HS-27A (cell line): ENCODE results near the gene GEMIN4.
A peak's percentile ranks its signal among the peaks of the same experiment; 100 is the strongest.
"Not testable (repeated sequence)": the region's sequence is repeated elsewhere in the genome, so short reads cannot be mapped to it uniquely, and the experiment has no call there.

Experiments
- DNase-seq: peaks from one replicate; pipeline ENCODE4 v3.0.0-alpha.2; 2012; ENCODE audit warnings: low read depth, missing footprints

Gene GEMIN4

GRCh38 chr17:752002-752619 is at the start of gene GEMIN4:
Gene GEMIN4, minus strand, starts transcription at chr17:752264. Its CDS starts 122 bp downstream, at chr17:752142.
- DNase-seq, result peak; percentile 40

GRCh38 chr17:801660-802059 is 49.6 kb upstream of the GEMIN4 start:
- no peak for DNase-seq

- DNase-seq, result no peak
Observed at GRCh38 chr17:800446-801242, 48.6 kb upstream of the GEMIN4 start.

DNA sequence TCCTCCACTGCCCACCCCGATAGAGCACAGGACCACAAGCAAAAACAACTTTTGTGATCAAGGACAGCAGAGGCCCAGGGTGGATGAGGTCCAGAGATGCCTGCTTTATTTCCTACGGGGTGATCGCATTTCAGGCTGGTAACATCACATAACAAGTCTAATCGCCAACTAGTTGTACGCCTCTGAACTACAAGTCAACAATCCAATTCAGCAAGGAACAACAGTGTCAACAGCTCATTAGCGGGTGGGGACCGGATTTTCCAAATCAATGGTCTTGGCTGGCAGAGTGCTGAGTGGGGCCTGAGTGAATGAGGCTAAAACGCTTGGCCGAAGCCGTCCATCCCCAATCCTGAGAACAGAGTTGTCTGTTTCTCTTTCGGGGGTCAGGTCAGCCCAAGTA is 47.2 kb upstream of the GEMIN4 start:
- no peak for DNase-seq

GRCh38 chr17:798246-798645 is 46.2 kb upstream of the GEMIN4 start:
- no peak for DNase-seq

- DNase-seq, result no peak
Observed at GRCh38 chr17:797236-797840, 45.3 kb upstream of the GEMIN4 start.

DNA sequence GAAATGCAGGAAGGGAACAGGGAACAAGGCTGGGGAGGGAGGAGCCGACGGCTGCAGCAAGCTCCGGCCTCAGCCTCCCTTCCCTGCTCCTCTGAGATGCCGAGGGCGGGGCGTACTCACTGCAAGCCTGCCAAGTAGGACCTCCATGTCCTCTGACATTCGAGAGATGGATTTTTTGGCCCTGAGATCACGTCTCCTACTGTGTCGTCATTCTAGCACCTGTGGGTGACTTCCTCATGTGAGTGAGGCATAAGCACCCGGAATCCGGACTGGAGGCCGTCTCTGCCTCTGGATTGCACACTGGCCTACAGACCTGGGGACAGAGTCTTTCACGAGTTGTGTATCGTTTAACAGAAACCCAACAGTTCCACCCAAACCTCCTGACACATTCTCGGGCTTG is 44.5 kb upstream of the GEMIN4 start:
- no peak for DNase-seq

DNA sequence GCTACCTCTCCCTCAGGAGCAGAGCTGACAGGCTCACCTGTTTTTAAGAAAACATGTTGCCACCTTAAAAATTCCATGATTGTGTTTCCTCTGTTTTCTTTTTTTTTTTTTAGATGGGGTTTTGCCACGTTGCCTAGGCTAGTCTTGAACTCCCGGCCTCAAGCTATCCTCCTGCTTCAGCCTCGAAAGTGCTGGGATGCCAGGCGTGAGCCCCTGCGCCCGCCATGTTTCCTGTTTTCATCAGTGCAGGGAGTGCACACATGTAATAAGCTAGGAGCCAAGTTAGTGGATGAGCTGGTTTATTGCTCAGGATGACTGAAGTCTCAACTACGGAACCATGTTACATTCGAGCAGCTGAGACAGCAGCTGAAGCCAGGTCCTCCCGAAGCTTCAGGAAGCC is 43.7 kb upstream of the GEMIN4 start:
- no peak for DNase-seq

- DNase-seq, result no peak
Observed at GRCh38 chr17:795276-795675, 43.2 kb upstream of the GEMIN4 start.

DNA sequence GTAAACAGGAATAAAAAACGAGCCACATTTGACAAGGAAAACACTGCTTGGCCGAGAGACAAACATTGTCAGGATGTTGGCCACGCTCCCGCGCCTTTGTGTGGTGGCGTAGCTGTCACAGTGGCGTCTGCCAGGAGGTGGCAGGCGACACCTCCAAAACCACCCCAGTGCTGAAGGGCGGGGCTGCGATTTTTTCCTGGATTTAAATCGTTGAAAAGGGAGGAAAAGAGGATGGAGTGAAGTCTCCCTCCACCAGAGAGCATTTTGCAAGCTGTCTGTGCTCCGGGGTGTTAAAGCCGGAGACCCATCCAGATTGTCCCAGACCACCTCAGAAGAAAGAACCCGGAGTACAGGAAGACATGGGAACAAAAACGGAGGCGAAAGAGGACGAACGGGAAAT is 42.8 kb upstream of the GEMIN4 start:
- no peak for DNase-seq

GRCh38 chr17:792277-792676 is 40.2 kb upstream of the GEMIN4 start:
- no peak for DNase-seq

DNA sequence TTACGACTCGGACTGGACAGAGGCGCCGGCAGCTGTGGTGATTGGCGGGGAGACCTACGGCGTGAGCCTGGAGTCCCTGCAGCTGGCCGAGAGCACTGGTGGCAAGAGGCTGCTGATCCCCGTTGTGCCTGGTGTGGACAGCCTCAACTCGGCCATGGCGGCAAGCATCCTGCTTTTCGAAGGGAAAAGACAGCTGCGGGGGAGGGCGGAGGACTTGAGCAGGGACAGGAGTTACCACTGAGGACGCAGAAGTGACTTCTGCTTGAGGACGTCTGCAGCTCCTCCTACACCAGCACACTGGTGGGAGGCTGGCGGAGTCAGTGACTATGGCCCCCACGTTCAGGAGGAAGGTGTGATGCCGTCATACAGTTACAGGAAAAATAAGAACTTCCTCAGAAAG is 39.8 kb upstream of the GEMIN4 start:
- DNase-seq, result no peak

GRCh38 chr17:790874-791247 is 38.8 kb upstream of the GEMIN4 start:
- not testable (repeated sequence) for DNase-seq

DNA sequence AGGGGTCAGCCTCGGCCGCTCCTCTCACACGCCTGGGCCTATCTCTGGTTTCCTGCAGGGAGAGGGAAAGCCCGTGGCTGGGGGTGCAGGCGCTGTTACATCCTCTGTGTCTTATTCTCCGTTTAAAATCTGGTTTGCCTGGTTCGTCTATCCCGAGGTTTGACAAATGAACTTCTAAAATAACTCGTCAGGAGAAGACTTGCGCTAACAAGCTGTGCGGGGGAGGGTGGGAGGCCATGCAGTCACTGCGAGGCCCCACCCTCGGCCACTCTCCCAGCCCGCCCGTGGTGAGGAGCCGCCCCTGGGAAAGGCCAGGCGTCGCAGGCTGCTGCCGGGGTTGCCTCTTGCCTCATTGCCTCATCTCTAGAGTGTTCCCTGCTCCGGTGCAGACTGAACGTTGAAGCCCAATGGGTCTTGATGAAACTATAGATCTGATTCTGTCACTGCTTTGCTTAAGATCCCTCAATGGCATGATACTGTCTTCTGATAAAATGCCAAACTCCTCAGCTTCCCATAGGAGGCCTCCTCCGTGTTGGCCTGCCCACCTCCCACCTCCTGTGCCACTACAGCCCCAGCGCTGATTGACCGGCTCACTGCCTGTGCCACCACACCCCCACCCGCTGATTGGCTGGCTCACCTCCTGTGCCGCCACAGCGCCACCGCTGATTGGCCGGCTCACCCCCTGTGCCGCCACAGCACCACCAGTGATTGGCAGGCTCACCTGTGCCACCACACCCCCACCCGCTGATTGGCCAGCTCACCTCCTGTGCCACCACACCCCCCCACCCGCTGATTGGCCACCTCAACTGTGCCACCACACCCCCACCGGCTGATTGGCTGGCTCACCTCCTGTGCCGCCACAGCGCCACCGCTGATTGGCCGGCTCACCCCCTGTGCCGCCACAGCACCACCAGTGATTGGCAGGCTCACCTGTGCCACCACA is 38.1 kb upstream of the GEMIN4 start:
- not testable (repeated sequence) for DNase-seq

DNA sequence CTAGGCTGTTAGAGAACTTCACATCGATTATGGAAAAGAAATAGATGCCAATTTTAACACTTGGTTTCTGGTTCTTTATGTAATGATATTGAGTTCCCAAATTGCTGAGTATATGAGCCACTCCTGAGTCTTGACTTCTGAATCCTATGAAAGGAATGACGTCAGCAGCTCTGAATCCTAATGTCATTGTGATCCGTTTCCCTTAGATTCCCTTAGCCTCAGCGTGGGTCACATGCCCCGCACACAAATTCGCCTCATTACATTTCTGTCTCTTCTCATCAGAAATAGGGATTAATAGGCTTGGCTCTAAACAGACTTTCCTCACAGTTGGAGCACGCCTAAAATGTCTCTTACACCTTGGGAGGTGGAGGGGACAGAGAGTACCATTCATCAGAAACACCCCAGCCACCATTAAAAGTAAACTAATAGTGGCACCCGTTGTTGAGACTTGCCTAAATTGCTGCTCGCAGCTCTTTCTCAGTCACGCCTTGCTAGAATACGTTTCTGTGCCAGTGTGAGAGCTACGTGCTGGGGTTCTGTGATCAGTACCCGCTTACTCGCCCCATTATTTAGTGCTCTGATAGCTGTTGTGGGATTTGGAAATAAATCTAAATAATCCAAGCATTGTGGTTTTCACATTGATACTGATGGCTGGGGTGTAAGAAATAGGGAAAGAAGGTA is 37.2 kb upstream of the GEMIN4 start:
- DNase-seq, result no peak

DNA sequence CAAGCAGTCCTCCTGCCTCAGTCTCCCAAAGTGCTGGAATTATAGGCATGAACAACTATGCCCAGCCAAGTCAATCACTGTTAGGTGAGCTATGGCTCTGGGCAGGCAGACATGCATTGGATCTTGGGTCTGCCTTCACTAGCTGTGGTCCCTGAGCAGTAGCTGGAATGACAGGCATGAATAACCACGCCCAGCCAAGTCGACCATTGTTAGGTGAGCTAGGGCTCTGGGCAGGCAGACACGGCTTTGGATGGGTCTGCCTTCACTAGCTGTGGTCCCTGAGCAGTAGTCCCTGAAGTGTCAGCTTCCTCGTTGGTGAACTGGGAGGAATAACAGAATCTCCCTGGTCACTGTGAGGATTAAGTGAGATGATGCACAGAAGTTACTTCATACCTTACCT is 36.5 kb upstream of the GEMIN4 start:
- DNase-seq, result no peak

DNA sequence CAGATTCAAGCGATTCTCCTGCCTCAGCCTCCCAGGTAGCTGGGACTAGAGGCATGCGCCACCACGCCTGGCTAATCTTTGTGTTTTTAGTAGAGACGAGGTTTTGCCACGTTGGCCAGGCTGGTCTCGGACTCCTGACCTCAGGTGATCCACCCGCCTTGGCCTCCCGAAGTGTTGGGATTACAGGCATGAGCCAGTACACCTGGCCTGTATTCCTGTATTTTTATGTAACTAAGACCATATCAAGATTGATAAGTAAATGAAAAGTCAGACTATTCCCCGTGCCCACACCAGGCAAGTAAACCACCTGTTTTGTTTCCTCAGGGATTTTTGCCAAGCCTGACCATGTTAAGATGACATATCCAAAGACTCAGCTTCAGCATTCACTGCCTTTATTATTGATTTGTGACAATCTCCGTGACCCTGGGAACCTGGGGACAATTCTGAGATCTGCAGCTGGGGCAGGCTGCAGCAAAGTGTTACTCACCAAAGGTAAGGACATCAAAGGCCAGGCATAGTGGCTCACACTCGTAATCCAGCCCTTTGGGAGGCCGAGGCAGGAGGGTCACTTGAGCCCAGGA is 35.7 kb upstream of the GEMIN4 start:
- DNase-seq, result no peak

- not testable (repeated sequence) for DNase-seq
Observed at GRCh38 chr17:785901-786300, 33.8 kb upstream of the GEMIN4 start.

DNA sequence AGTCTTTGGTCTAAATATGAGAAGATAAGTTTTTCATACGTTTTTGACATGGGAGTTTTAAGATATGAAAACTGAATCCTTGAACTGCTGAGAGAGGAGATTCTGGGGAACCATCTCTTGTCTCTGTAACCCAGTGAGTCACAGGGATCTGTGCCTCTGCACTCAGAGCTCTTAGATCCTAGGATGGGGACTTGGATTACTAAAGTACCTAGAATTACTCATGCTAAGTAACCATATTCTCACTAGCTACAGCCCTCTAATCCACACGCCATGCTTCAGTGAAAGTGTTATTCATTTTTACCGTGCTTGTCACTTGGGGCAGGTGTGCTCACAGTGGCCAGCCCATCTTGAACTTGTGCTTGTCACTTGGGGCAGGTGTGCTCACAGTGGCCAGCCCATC is 32.1 kb upstream of the GEMIN4 start:
- DNase-seq, result no peak

GRCh38 chr17:781805-782731 is 30.0 kb upstream of the GEMIN4 start, which contains the start of the genes GLOD4 and MRM3:
Gene GLOD4, minus strand, starts transcription at chr17:782280. Its CDS starts 25 bp downstream, at chr17:782255.
Gene MRM3, plus strand, starts transcription at chr17:782353. Its CDS starts 26 bp downstream, at chr17:782379.
- DNase-seq, result peak; percentile 43
